Measurements from ENCODE around the gene PROM1.

- TF ChIP-seq ZNF274 (IDR thresholded peaks at IDR 0.05; ENCODE audit: low read depth, low read length) (no peak), POLR2AphosphoS5 (IDR thresholded peaks at IDR 0.05; ENCODE audit: low read depth, low read length) (no peak), EZH2phosphoT487 (IDR thresholded peaks at IDR 0.05; ENCODE audit: borderline replicate concordance) (no peak), EZH2 (IDR thresholded peaks at IDR 0.05) (no peak), POLR2A (IDR thresholded peaks at IDR 0.05; ENCODE audit: borderline replicate concordance, extremely low read depth, insufficient read depth, insufficient read length) (no peak), SP1 (IDR thresholded peaks at IDR 0.05; ENCODE audit: low read depth) (no peak), CEBPB (IDR thresholded peaks at IDR 0.05; ENCODE audit: low read depth) (no peak), SRF (IDR thresholded peaks at IDR 0.05; ENCODE audit: low read depth) (no peak), RAD21 (IDR thresholded peaks at IDR 0.05; ENCODE audit: low read depth) (no peak)
- TF ChIP-seq, protein P1, sequence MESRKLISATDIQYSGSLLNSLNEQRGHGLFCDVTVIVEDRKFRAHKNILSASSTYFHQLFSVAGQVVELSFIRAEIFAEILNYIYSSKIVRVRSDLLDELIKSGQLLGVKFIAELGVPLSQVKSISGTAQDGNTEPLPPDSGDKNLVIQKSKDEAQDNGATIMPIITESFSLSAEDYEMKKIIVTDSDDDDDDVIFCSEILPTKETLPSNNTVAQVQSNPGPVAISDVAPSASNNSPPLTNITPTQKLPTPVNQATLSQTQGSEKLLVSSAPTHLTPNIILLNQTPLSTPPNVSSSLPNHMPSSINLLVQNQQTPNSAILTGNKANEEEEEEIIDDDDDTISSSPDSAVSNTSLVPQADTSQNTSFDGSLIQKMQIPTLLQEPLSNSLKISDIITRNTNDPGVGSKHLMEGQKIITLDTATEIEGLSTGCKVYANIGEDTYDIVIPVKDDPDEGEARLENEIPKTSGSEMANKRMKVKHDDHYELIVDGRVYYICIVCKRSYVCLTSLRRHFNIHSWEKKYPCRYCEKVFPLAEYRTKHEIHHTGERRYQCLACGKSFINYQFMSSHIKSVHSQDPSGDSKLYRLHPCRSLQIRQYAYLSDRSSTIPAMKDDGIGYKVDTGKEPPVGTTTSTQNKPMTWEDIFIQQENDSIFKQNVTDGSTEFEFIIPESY (IDR thresholded peaks at IDR 0.05; ENCODE audit: extremely low read depth, insufficient replicate concordance, low read length) = no peak
- TF ChIP-seq, protein P2, sequence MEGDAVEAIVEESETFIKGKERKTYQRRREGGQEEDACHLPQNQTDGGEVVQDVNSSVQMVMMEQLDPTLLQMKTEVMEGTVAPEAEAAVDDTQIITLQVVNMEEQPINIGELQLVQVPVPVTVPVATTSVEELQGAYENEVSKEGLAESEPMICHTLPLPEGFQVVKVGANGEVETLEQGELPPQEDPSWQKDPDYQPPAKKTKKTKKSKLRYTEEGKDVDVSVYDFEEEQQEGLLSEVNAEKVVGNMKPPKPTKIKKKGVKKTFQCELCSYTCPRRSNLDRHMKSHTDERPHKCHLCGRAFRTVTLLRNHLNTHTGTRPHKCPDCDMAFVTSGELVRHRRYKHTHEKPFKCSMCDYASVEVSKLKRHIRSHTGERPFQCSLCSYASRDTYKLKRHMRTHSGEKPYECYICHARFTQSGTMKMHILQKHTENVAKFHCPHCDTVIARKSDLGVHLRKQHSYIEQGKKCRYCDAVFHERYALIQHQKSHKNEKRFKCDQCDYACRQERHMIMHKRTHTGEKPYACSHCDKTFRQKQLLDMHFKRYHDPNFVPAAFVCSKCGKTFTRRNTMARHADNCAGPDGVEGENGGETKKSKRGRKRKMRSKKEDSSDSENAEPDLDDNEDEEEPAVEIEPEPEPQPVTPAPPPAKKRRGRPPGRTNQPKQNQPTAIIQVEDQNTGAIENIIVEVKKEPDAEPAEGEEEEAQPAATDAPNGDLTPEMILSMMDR (IDR thresholded peaks at IDR 0.05 in 2 of 3, conservative IDR thresholded peaks at IDR 0.05 in 1 of 3; ENCODE audit: borderline replicate concordance in 1 of 3, insufficient read depth in 1 of 3, low read depth in 2 of 3, low read length in 2 of 3) = no peak
- TF ChIP-seq, protein P3, sequence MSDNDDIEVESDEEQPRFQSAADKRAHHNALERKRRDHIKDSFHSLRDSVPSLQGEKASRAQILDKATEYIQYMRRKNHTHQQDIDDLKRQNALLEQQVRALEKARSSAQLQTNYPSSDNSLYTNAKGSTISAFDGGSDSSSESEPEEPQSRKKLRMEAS (IDR thresholded peaks at IDR 0.05) = no peak
These were observed 76.9 kb downstream of the PROM1 start for GRCh38 chr4:16006771-16007446.

Measured in HCT116 (cell line).